Endodermal cell (in vitro differentiated cells): ENCODE data around the gene ITGB1BP1. TPM values are rescaled to one million over a fixed set of nuclear protein-coding genes. Genes with fewer than 3 reads are reported as not detected.

Source experiments
- DNase-seq: peaks from one replicate; pipeline ENCODE4 v3.0.0-alpha.2; 2017
- H3K27ac ChIP-seq: 2 replicates; pipeline ENCODE4 v1.5.1; 2013; ENCODE audit warnings: mild to moderate bottlenecking, low read depth, low read length, moderate library complexity
- H3K27me3 ChIP-seq: 2 replicates; pipeline ENCODE4 v1.6.1; 2013; ENCODE audit warnings: mild to moderate bottlenecking, low read length, moderate library complexity; ENCODE audit not compliant: insufficient read depth, control insufficient read depth, poor library complexity, severe bottlenecking
- H3K36me3 ChIP-seq: 2 replicates; pipeline ENCODE4 v1.7.0; 2013; ENCODE audit warnings: mild to moderate bottlenecking, low read length, moderate library complexity; ENCODE audit not compliant: control insufficient read depth, insufficient read depth
- H3K4me1 ChIP-seq: one replicate; pipeline ENCODE4 v1.7.0; 2013; ENCODE audit warnings: low read length; ENCODE audit not compliant: control insufficient read depth, insufficient read depth
- H3K4me3 ChIP-seq: 2 replicates; pipeline ENCODE4 v1.5.1; 2013; ENCODE audit warnings: mild to moderate bottlenecking, low read length, moderate library complexity
- H3K9ac ChIP-seq: 2 replicates; pipeline ENCODE4 v1.6.1; 2013; ENCODE audit warnings: mild to moderate bottlenecking, low read length, moderate library complexity; ENCODE audit not compliant: poor library complexity, severe bottlenecking; ENCODE audit errors: extremely low read depth
- H3K9me3 ChIP-seq: 2 replicates; pipeline ENCODE4 v1.6.1; 2013; ENCODE audit warnings: mild to moderate bottlenecking, low read length, moderate library complexity; ENCODE audit not compliant: control insufficient read depth
- H3K27ac Mint-ChIP-seq: 2 replicates; pipeline ENCODE4 v1.8.0; 2020; ENCODE audit warnings: mixed read lengths
- H3K27me3 Mint-ChIP-seq: 2 replicates; pipeline ENCODE4 v1.8.0; 2021; ENCODE audit warnings: mild to moderate bottlenecking, mixed read lengths; ENCODE audit not compliant: insufficient read depth
- H3K36me3 Mint-ChIP-seq: 2 replicates; pipeline ENCODE4 v1.8.0; 2020; ENCODE audit warnings: low read depth, mixed read lengths
- H3K4me1 Mint-ChIP-seq: 2 replicates; pipeline ENCODE4 v1.8.0; 2020; ENCODE audit warnings: mixed read lengths
- H3K4me3 Mint-ChIP-seq: 2 replicates; pipeline ENCODE4 v1.8.0; 2020; ENCODE audit warnings: mild to moderate bottlenecking, moderate library complexity, mixed read lengths
- H3K9me3 Mint-ChIP-seq: 2 replicates; pipeline ENCODE4 v1.8.0; 2020; ENCODE audit warnings: mild to moderate bottlenecking, mixed read lengths
- CTCF ChIP-seq: fragments of 200-600 bp; sonication (generic); conservative IDR thresholded peaks from 2 replicates; pipeline ENCODE4 v1.5.0; 2021; ENCODE audit warnings: antibody characterized with exemption, mild to moderate bottlenecking
- WGBS, 2 experiments: methylation state at CpG; one replicate each; pipeline versions ENCODE4 v1.1.5 to v1.1.7; 2013; ENCODE audit warnings: missing lambda C conversion rate in 2 of 2, mixed read lengths in 1 of 2; ENCODE audit not compliant: insufficient coverage in 1 of 2, insufficient read length in 1 of 2; 5-methylcytosine and 5-hydroxymethylcytosine counted together
- total RNA-seq, 2 donors: library from RNA; stranded (reverse); fragmentation: NEBNext Ultra II Directional in 1 of 2; extraction: Animal tissue kit (Norgen Biotek cat#: 25700) in 1 of 2; gene quantifications; 2 replicates in 1 of 2; 3 replicates in 1 of 2; pipeline ENCODE4 v1.2.1, GENCODE V29; 2021

ITGB1BP1 gene
- total RNA-seq, 2 donors from 2014 or later, result 34.9 to 58.9 TPM

DNA sequence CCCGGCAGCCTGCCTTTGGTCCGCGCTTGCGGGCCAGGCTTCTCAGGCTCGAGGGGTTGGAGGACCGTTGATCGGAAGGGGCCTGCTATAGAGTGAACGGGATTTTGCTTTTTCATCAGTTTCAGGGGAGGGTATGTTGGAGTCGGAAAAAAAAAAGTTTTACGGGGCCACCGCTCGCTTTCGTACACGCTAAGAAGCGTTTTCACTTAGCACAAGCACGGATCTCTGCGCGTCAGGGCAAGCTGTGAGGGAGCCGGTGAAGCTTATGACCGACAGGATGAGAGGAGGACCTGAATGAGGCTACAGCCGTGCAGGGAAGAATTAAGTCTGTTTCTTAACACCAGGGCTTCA, 569 bp upstream of the ITGB1BP1 start:
- 0 to 4% methylated on average over 14 to 21 of the region's 21 CpGs for WGBS, 2 experiments
- H3K36me3 ChIP-seq, result peaks cover 6% of the 10 kb centered on the region
- peak overlapping the region; percentile 77 for H3K9ac ChIP-seq
- no peaks in the 10 kb centered on the region for H3K9me3 Mint-ChIP-seq
- peaks cover 10% of the 10 kb centered on the region for H3K27me3 Mint-ChIP-seq
- H3K27ac ChIP-seq, result peak overlapping the region; percentile 82
- H3K9me3 ChIP-seq, result no peaks in the 10 kb centered on the region
- H3K27ac Mint-ChIP-seq, result peak overlapping the region; percentile 92
- no peak for DNase-seq
- peaks cover 13% of the 10 kb centered on the region for H3K4me1 Mint-ChIP-seq
- H3K4me3 Mint-ChIP-seq, result no peak overlapping the region
- peaks cover 13% of the 10 kb centered on the region for H3K4me1 ChIP-seq
- TF ChIP-seq CTCF, result no peak
- H3K36me3 Mint-ChIP-seq, result peaks cover 3% of the 10 kb centered on the region
- H3K27me3 ChIP-seq, result no peaks in the 10 kb centered on the region
- H3K4me3 ChIP-seq, result peak overlapping the region; percentile 92

DNA sequence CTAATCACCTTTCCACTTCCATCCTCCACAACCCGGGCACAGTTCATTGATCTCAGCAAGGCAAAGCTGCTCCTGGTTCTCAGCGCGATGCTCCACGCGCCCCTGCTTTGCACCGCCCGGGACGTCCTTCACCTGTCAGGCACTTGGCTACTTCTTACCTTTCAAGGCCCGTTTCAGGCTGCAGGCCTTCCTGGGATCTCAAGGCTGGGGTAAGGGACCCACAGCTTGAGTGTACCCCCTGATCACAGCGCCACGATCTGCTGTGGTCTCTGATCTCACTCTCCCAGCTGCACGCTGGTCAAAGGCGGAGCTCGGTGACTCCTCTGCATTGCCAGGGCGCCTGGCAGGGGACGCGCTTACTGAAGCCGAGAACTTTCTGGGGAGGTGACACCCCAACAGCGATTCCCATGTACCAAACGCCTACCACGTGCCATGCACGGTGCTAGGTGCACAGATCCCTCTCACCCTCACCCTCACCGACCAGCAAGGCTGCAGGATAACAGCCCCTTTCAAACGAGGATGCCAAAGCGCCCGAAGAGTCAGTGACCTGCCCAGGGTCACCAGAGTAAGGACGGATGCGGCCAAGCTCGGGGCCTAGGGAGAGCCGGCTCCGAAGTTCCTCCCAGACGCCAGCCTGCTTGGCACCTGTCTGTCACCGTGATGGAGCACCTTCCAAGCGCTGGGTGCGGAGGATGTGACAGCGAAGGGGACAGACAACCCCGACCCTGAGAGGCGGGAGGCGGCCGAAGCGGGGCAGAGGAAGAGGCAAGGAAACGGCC, 818 bp downstream of the ITGB1BP1 start:
- TF ChIP-seq CTCF, result no peak
- Histone ChIP-seq H3K9ac (peak overlapping the region; percentile 31), H3K27me3 (no peaks in the 10 kb centered on the region), H3K36me3 (peaks cover 11% of the 10 kb centered on the region), H3K4me1 (peaks cover 13% of the 10 kb centered on the region), H3K27ac (no peak overlapping the region), H3K9me3 (no peaks in the 10 kb centered on the region), H3K4me3 (peak overlapping the region; percentile 92)
- Mint-ChIP-seq H3K36me3 (no peaks in the 10 kb centered on the region), H3K27me3 (peaks cover 10% of the 10 kb centered on the region), H3K4me1 (peaks cover 13% of the 10 kb centered on the region), H3K4me3 (no peak overlapping the region), H3K9me3 (no peaks in the 10 kb centered on the region), H3K27ac (peak overlapping the region; percentile 57)
- peak; percentile 85 for DNase-seq
- WGBS, 2 experiments, result 9 to 12% methylated on average over 23 to 42 of the region's 42 CpGs

GRCh38 chr2:9420495-9420894, 2.8 kb downstream of the ITGB1BP1 start:
- H3K9ac ChIP-seq, result no peak overlapping the region
- H3K4me1 Mint-ChIP-seq, result peaks cover 13% of the 10 kb centered on the region
- no peak overlapping the region for H3K4me3 ChIP-seq
- H3K27ac Mint-ChIP-seq, result no peak overlapping the region
- no peaks in the 10 kb centered on the region for H3K9me3 Mint-ChIP-seq
- no peak for TF ChIP-seq CTCF
- no peaks in the 10 kb centered on the region for H3K36me3 Mint-ChIP-seq
- peaks cover 10% of the 10 kb centered on the region for H3K27me3 Mint-ChIP-seq
- H3K4me1 ChIP-seq, result peaks cover 13% of the 10 kb centered on the region
- H3K27me3 ChIP-seq, result no peaks in the 10 kb centered on the region
- 94 to 96% methylated on average over 10 of the region's 10 CpGs for WGBS, 2 experiments
- H3K4me3 Mint-ChIP-seq, result no peak overlapping the region
- no peak overlapping the region for H3K27ac ChIP-seq
- H3K9me3 ChIP-seq, result no peaks in the 10 kb centered on the region
- H3K36me3 ChIP-seq, result peaks cover 11% of the 10 kb centered on the region
- DNase-seq, result no peak
